ENCODE results near the gene THBS2. TPM values are rescaled to one million over a fixed set of nuclear protein-coding genes. Genes with fewer than 3 reads are reported as not detected.
A peak's percentile ranks its signal among the peaks of the same experiment; 100 is the strongest.

Gene THBS2
- total and polyA plus RNA-seq, 2 donors (not counting 3 experiments of a cell fraction or from before 2014, with no cell fraction given), result 0.08 TPM; not detected in 1

- TF ChIP-seq GATA2 (IDR thresholded peaks at IDR 0.05; ENCODE audit: insufficient read depth, insufficient read length, low read depth, low read length), result no peak
- TF ChIP-seq FOS (IDR thresholded peaks at IDR 0.05; ENCODE audit: borderline replicate concordance, insufficient read depth, low read length), result no peak
- no peak for TF ChIP-seq POLR2AphosphoS5 (IDR thresholded peaks at IDR 0.05; ENCODE audit: insufficient read depth, low read depth, low read length)
- TF ChIP-seq EZH2 (IDR thresholded peaks at IDR 0.05; ENCODE audit: borderline replicate concordance, low read depth, low read length, severe bottlenecking), result no peak
- TF ChIP-seq MYC (IDR thresholded peaks at IDR 0.05; ENCODE audit: low read depth, low read length), result no peak
- TF ChIP-seq CTCF (IDR thresholded peaks at IDR 0.05; ENCODE audit: extremely low read depth in 1 of 2, insufficient read depth in 1 of 2, low read depth in 1 of 2, low read length in 2 of 2), result no peak
- TF ChIP-seq MAX (IDR thresholded peaks at IDR 0.05; ENCODE audit: insufficient read depth, insufficient read length), result no peak
- TF ChIP-seq POLR2A (IDR thresholded peaks at IDR 0.05; ENCODE audit: low read depth, low read length), result no peak
- TF ChIP-seq JUN (IDR thresholded peaks at IDR 0.05; ENCODE audit: borderline replicate concordance, insufficient read depth, insufficient read length, low read depth), result no peak
- Histone ChIP-seq H3K27ac (ENCODE audit: insufficient read depth, low read depth, low read length) (peak overlapping the region; percentile 57), H3K4me3 (replicated peaks in 1 of 3; ENCODE audit: insufficient read depth in 1 of 3, low read depth in 1 of 3, low read length in 3 of 3) (no peak overlapping the region), H4K20me1 (replicated peaks; ENCODE audit: control insufficient read depth, extremely low read depth, insufficient read depth, low read length) (no peaks in the 10 kb centered on the region), H3K9me1 (replicated peaks; ENCODE audit: control insufficient read depth, extremely low read depth, insufficient read depth, low read length) (no peaks in the 10 kb centered on the region), H2AFZ (ENCODE audit: low read depth, low read length) (no peak overlapping the region), H3K36me3 (ENCODE audit: control insufficient read depth in 2 of 2, extremely low read depth in 1 of 2, insufficient read depth in 2 of 2, low read length in 2 of 2) (no peaks in the 10 kb centered on the region), H3K9me3 (replicated peaks; ENCODE audit: control insufficient read depth, insufficient read depth, low read length) (no peaks in the 10 kb centered on the region), H3K9ac (replicated peaks; ENCODE audit: extremely low read depth, insufficient read depth, low read length) (no peak overlapping the region), H3K4me2 (ENCODE audit: insufficient read depth, low read length) (no peak overlapping the region), H3K4me1 (ENCODE audit: control insufficient read depth, extremely low read depth, insufficient read depth, low read length) (no peaks in the 10 kb centered on the region), H3K79me2 (ENCODE audit: control insufficient read depth, insufficient read depth, low read length) (no peaks in the 10 kb centered on the region), H3K27me3 (ENCODE audit: control insufficient read depth in 2 of 2, insufficient read depth in 2 of 2, low read length in 2 of 2) (no peaks in the 10 kb centered on the region)
- FAIRE-seq (no peak), DNase-seq (ENCODE audit: low read depth, low spot score) (no peak)
- ChIA-PET POLR2A (no interaction called here), CTCF (no interaction called here)
- dilution Hi-C loops (cut with MboI; ENCODE audit: extremely low pct_ligation_motif_present, low sequenced_read_pairs) (no loop called here), intact Hi-C loops (cut with micrococcal nuclease) (no loop called here)
- no TSS peak for BruUV-seq (replicated peaks)
Observed at GRCh38 chr6:169171951-169172350, 81.7 kb downstream of the THBS2 start.
